T47D (cell line): ENCODE data around the gene ACSM5.
A peak's percentile ranks its signal among the peaks of the same experiment; 100 is the strongest.
"Not testable (repeated sequence)": the region's sequence is repeated elsewhere in the genome, so short reads cannot be mapped to it uniquely, and the experiment has no call there.

Experiments
- DNase-seq, 2 experiments: peaks; one replicate each; pipeline versions ENCODE4 v3.0.0 to v3.0.0-alpha.2; 2011 to 2012; ENCODE audit warnings: low read depth in 1 of 2, low spot score in 1 of 2
- JUND ChIP-seq: IDR thresholded peaks from 2 replicates; pipeline ENCODE4 v1.6.1; 2012; ENCODE audit warnings: low read depth
- in situ Hi-C: cut with HindIII; loops from 2 replicates; pipeline ENCODE4 v1.10.0; 2016; ENCODE audit warnings: low sequenced_read_pairs, low pct_unique_long_range_greater_than_20kb

Gene ACSM5

DNA sequence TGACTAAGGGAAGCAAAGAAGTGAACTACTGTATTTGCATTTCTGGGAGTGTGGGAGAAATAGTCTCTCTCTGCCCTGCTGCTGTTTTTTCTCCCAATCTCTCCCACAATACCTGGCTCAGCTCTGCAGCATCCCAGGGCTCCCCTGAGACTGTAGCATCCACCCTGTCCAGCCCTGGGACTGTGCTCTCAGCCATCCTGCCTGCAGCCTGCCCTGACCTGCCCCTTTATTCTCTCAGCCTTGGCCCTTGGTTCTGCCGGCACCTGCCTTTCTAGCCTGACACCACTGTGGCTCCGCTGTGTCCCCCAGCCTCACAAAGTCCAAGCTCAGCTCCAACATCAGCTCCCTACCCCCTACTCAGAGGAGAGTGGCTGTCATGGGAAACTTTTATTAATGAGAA is 6.7 kb upstream of the ACSM5 start:
- no peak for TF ChIP-seq JUND
- no peak for DNase-seq
- in situ Hi-C loops = no loop called here

DNA sequence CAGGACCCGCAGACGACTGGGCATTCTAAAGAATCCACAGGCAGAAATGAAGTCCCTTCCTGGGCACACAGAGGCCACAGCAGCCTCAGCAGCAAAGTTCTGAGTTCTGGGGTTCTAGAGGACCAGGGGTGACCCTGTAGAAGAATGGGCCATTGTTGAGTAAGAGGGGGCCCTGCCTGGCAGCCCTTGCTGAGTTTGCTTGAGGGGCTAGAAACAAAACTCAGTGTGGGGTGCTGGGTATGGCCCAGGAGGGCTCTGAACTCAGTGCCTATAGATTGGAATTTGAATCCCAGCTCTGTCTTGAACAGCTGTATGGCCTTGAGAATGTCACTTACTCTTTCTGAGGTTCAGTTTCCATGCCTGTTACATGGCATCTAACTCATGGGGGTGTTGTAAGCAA is 4.7 kb upstream of the ACSM5 start, which contains the start of gene PDILT:
PDILT (minus strand) TSS at position 101 of the 400 bp plus-strand sequence. CDS start 5,437 bp downstream, outside the sequence.
- in situ Hi-C loops = no loop called here
- no peak for TF ChIP-seq JUND
- no peak for DNase-seq

DNA sequence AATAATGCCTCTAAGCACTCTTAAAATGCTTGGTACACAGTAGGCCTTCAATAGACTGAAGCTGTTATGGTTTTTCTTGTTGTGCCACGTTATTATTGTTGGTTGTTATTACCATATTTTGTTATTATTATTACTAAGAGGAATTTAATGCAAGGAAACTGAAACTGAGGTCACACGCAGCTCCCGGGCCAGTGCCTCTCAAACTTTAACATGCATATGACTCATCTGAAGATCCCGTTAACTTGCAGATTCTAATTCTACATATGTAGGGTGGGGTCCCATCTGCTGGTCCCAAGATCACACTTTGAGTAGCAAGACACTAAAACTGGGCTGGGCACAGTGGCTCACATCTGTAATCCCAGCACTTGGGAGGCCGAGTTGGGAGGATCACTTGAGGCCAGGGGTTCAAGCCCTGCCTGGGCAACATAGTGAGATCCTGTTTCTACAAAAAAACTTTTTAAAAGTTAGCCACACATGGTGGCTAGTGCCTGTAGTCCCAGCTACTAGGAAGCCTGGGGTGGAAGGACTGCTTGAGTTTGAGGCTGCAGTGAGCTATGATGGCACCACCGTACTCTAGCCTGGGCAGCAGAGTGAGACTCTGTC is 888 bp downstream of the ACSM5 start:
- in situ Hi-C loops = no loop called here
- no peak for TF ChIP-seq JUND
- DNase-seq = no peak

DNA sequence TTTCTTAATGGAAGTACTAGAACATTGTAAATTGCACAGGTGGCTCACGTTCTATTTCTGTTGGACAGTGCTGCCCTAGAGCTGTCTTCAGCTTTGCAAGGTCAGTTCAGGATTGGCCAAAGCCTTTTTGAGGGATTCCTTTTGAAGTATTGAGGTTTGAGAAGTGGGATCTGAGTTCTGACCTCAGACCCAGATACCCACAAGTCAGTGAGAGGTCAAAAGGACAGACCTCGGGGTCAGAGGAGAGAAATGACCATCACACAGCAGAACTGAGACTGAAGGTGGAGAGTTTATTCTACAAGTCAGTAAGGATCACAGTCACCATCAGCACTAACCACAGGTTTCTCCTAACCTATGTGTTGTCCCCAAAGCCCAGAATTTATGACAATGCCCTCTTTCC is 1.7 kb downstream of the ACSM5 start:
- in situ Hi-C loops = no loop called here
- no peak for TF ChIP-seq JUND
- DNase-seq = no peak

DNA sequence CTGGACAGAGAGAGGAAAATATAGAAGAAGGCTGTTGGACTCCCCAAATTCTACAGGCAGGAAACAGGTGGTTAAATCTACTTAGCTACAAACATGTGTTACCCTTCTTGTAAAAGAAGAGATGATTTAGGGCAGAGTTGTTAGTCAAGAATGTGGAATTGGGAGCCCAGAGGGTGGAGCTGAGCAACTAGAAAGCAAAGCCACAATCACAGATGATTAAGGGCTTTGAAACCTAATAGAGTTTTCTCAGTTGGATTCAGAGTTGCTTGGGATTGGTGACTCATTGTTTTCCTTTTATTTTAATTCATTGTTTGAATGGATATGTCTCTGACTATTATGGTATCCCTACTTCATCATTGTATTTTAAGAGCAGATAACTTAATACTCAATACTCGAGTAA is 6.2 kb downstream of the ACSM5 start:
- no peak for DNase-seq
- no peak for TF ChIP-seq JUND
- in situ Hi-C loops = no loop called here

DNA sequence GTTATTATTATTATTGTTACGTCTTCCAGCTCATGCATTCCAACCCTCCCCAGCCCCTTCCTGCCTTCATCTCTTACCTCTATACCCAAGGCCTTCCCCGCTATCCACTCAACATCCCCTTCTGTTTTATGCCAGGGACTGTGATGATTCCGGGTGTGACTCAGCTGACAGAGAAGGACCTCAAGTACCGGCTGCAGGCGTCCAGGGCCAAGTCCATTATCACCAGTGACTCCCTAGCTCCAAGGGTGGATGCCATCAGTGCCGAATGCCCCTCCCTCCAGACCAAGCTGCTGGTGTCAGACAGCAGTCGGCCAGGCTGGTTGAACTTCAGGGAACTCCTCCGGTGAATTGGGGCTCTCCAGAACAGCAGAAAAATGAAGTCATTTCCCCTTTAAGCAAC is 9.8 kb downstream of the ACSM5 start:
- in situ Hi-C loops, DNase-seq: not testable (repeated sequence)

DNA sequence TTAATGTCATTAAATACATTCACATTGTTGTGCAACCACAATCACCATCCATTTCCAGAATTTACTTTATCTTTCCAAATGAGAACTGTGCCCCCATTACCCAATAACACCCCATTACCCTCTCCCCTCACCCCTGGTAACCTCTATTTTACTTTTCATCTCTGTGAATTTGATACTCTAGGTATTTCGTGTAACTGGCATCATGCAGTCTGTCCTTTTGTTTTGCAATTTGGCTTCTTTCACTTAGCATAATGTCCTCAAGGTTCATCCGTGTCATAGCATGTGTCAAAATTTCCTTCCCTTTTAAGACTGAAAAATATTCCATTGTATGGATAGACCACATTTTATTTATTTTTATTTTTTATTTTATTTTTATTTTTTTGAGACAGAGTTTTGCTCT is 12.4 kb downstream of the ACSM5 start:
- DNase-seq, in situ Hi-C loops: not testable (repeated sequence)

DNA sequence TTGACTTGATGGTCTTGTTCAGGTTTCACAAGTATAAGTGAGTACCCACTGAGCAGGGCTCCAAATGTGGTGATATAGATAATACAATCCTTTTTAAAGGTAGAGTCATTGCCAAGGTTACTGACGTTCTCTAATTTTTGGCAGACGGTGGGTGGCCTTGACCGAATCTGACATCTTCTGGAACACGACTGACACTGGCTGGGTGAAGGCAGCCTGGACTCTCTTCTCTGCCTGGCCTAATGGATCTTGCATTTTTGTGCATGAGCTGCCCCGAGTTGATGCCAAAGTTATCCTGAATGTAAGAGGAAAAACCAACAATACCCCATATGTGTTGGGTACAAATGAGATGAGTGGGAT is 14.4 kb downstream of the ACSM5 start:
- in situ Hi-C loops, DNase-seq: not testable (repeated sequence)

DNA sequence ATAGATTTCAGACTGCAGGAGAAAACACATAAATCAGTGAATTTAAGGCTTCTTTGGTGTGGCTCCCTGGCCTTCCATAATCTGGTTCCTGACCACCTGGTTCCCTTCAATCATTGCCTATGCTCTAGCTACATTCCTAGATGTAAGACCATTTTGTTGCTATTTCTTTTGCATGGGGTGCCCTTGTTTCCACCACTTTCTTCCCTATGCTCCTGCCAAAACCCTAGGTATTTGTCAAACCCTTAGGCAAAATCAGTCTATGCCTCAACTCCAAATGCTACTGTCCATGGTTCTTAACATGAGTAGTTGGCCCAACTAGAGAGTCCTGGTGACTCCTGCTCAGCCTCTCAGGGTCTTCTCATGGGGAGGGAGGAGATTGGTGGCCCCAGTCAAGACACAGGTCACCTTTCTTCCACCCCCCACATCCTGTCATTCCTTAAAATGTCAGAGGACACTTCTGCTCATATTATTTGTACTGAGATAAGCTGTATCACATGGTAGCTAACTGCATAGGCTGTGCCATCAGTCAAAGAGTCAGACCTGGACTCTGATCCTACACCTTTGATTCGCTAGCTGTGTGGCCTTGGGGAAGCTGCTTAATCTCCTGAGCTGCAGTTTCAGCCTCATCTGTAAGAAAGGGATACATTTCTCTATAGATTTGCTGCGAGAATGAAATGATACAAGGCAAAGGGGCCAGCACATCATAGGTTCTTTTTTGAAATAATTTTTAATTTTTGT is 15.0 kb downstream of the ACSM5 start:
- TF ChIP-seq JUND = no peak
- in situ Hi-C loops = no loop called here
- peak in 1 of 2 experiments; percentile 35 for DNase-seq

DNA sequence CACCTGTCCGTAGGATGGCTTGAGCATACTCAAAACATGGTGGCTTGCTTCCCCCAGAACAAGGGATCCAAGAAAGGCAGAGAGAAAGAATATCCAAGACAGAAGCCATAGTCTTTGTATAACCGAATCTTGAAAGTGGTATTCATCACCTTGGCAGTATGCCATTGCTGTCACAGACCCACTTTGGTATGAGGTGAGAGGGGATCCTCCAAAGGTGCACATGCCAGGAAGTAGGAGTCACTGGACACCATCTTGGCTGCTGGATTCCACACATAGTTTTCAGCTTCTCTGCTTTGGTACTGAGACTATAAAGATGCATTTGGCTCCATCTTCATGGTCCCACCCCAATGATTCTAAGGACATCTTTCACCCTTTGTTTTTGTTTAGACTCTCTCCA is 18.1 kb downstream of the ACSM5 start:
- DNase-seq, in situ Hi-C loops: not testable (repeated sequence)

DNA sequence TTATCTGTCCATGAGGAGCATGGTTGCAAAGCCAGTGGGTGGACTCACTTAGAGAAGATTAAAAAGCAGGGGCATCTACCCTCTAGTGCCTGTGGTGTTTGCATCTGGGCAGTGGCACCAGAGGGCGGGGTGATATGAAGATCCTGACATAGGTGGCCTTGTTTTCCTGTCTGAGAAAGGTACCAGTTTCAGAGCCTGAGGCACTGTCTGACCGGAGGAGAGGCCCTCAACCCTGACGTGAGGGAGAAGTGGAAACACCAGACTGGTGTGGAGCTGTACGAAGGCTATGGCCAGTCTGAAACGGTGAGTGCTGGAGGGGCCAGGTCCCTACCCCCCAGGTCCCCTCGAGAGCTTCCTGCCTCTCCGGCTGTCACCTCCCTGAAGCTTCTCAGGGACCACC is 20.2 kb downstream of the ACSM5 start:
- in situ Hi-C loops, DNase-seq: not testable (repeated sequence)

DNA sequence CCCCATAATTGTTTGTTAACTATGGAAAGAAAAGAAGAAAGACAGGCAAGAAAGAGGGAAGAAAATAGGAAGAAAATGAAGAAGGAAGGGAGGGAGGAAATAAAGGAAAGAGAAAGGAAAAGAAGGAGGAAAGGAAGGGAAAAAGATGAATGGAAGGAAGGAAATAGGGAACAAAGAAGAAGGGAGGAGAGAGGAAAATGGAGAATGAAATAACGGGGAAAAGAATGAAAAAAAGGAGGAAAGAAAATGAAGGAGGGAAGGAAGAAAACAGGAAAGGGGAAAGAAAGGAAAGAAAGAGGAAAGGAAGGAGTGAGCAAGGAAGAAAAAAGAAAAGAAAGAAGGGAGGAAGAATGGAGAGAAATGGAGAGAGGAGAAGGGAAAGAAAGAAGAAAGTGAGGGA is 21.1 kb downstream of the ACSM5 start:
- DNase-seq, in situ Hi-C loops: not testable (repeated sequence)

DNA sequence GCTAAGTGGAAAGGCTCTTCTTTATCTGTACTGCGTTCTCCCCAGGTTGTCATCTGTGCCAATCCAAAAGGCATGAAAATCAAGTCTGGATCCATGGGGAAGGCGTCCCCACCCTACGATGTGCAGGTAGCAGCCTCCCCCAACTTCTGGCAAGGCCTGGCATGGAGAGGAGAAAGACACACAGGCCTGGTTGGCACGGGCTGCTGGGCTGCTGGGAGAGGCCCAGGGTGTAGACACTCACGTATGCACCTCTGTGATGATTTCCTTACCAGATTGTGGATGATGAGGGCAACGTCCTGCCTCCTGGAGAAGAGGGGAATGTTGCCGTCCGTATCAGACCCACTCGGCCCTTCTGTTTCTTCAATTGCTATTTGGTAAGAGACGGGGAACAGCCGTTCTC is 21.6 kb downstream of the ACSM5 start:
- no peak for TF ChIP-seq JUND
- no peak for DNase-seq
- in situ Hi-C loops = no loop called here

DNA sequence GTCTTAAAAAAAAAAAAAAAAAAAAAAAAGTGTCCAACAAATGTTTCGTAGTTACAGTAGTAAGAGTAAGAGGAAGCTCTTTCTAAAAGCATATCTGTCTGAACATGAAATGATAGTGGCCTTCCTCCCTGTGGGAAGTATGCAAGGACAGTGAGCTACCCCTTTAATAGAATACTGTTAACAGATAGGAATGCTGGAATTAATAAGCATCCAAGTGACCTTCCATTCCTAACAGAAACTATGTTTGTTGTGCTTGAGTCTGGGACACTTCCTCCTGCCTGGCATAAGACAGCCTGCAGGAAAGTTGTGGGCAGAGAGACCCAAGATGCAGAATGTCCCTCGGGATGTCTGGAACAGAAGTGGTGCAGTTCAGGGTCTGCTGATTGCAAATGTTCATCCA is 29.6 kb downstream of the ACSM5 start:
- in situ Hi-C loops, DNase-seq: not testable (repeated sequence)

DNA sequence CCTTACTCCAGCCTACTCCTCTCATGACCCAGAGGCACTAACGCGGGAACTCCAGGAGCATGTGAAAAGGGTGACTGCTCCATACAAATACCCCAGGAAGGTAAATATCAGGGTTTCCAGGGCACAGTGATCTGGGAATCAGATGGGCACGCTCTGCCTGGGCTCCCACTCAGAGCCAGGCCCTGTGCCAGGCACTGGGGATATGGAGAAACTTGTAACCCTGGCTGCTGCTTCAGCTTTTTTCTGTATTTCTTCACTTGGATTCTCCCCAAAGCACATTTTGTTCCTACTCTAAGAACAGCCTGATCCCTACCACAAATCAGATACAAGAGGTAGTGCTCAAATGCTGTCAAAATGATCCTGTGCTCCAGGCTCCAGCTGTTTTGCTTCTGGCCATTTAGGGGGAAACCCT is 30.5 kb downstream of the ACSM5 start:
- in situ Hi-C loops = not testable (repeated sequence)
- DNase-seq = peak in 1 of 2 experiments; percentile 30

DNA sequence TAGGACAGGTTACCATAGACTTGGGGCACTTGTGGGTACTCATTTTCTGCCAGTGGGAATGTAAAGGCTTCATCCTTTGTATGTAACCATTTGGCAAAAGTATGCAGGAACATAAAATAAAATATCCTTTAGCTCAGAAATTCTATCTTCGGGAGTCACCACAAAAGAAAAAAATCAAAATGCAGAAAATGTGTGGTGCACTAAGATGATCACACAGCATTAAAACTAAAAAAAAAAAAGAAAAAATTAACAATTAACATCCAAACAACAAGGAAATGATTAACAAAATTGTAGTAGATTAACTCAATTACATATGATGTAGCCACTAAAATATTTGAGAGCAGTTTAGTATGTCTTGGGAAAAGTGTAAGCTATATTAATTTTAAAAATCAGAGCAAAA is 31.4 kb downstream of the ACSM5 start:
- DNase-seq, in situ Hi-C loops: not testable (repeated sequence)
